NCI-H2196 (cell line): ENCODE data around the gene ASF1B.
"Not testable (repeated sequence)": the region's sequence is repeated elsewhere in the genome, so short reads cannot be mapped to it uniquely, and the experiment has no call there.

Source experiments
- DNase-seq: peaks from one replicate; lab custom pipeline; 2025; ENCODE audit not compliant: unreplicated experiment; lab: John Stamatoyannopoulos, UW

ASF1B gene

GRCh38 chr19:14136509-14137281 lies at the start of gene ASF1B:
TSS of gene ASF1B (minus strand) at chr19:14136589. CDS start at chr19:14136456, 133 bp downstream.
- DNase-seq, result peak; percentile 99

- DNase-seq, result not testable (repeated sequence)
These were observed 49.3 kb upstream of the ASF1B start for GRCh38 chr19:14185691-14186090.

GRCh38 chr19:14185158-14185557 lies 48.8 kb upstream of the ASF1B start:
- no peak for DNase-seq

GRCh38 chr19:14183741-14184350 lies 47.5 kb upstream of the ASF1B start:
- DNase-seq, result no peak

- no peak for DNase-seq
These were observed 46.1 kb upstream of the ASF1B start for GRCh38 chr19:14182476-14182875.

- no peak for DNase-seq
These were observed 45.5 kb upstream of the ASF1B start for GRCh38 chr19:14181906-14182305.

GRCh38 chr19:14181199-14181598 lies 44.8 kb upstream of the ASF1B start:
- not testable (repeated sequence) for DNase-seq

GRCh38 chr19:14177496-14178074 lies 41.2 kb upstream of the ASF1B start:
- no peak for DNase-seq

GRCh38 chr19:14175351-14175792 lies 39.0 kb upstream of the ASF1B start:
- DNase-seq, result no peak

GRCh38 chr19:14174883-14175282 lies 38.5 kb upstream of the ASF1B start:
- DNase-seq, result no peak

GRCh38 chr19:14168993-14169392 lies 32.6 kb upstream of the ASF1B start:
- no peak for DNase-seq

- no peak for DNase-seq
These were observed 32.0 kb upstream of the ASF1B start for GRCh38 chr19:14168259-14168972.

GRCh38 chr19:14167576-14168138 lies 31.3 kb upstream of the ASF1B start:
- DNase-seq, result no peak

- DNase-seq, result no peak
These were observed 30.7 kb upstream of the ASF1B start for GRCh38 chr19:14166999-14167575.

- DNase-seq, result no peak
These were observed 29.8 kb upstream of the ASF1B start for GRCh38 chr19:14165990-14166830.

GRCh38 chr19:14164724-14165493 lies 28.5 kb upstream of the ASF1B start:
- DNase-seq, result no peak

- no peak for DNase-seq
These were observed 27.7 kb upstream of the ASF1B start for GRCh38 chr19:14164082-14164481.

- DNase-seq, result no peak
These were observed 26.5 kb upstream of the ASF1B start for GRCh38 chr19:14162871-14163297.

- DNase-seq, result no peak
These were observed 24.9 kb upstream of the ASF1B start for GRCh38 chr19:14161305-14161704.
